C4-2B (cell line): ENCODE data around the gene CRIP3.

Experiments used
- H3K27ac ChIP-seq: fragments of 450-650 bp; 2 replicates; pipeline ENCODE4 v1.5.1; 2017
- ZFX ChIP-seq: fragments of 450-650 bp; IDR thresholded peaks from 2 replicates; pipeline ENCODE4 v1.6.1; 2017
- TF ChIP-seq, protein P1 (sequence below): fragments of 450-650 bp; conservative IDR thresholded peaks from 2 replicates; pipeline ENCODE4 v1.5.1; 2017; ENCODE audit warnings: mild to moderate bottlenecking

The CRIP3 gene

DNA sequence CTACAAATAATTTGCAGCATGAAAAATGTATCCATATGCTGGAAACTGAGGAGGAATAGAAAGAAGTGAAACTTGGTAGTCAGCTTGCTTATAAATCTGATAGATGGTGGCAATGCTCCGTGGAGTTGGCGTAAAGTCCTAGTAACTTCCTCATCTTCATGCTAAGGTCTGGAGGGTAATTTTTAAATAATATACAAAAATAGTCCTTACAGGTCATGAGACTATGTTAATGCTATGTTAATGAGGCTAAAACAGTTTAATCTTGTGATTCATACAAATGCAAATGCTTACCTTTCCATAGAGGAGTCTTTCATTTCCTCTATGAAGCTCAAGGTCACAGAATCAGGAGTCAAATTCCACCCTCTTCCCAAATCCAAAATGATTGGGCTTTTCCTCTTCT is 9.4 kb upstream of the CRIP3 start:
- no peak overlapping the region for H3K27ac ChIP-seq
- no peak for TF ChIP-seq ZFX
- TF ChIP-seq, protein P1, sequence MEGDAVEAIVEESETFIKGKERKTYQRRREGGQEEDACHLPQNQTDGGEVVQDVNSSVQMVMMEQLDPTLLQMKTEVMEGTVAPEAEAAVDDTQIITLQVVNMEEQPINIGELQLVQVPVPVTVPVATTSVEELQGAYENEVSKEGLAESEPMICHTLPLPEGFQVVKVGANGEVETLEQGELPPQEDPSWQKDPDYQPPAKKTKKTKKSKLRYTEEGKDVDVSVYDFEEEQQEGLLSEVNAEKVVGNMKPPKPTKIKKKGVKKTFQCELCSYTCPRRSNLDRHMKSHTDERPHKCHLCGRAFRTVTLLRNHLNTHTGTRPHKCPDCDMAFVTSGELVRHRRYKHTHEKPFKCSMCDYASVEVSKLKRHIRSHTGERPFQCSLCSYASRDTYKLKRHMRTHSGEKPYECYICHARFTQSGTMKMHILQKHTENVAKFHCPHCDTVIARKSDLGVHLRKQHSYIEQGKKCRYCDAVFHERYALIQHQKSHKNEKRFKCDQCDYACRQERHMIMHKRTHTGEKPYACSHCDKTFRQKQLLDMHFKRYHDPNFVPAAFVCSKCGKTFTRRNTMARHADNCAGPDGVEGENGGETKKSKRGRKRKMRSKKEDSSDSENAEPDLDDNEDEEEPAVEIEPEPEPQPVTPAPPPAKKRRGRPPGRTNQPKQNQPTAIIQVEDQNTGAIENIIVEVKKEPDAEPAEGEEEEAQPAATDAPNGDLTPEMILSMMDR: no peak

DNA sequence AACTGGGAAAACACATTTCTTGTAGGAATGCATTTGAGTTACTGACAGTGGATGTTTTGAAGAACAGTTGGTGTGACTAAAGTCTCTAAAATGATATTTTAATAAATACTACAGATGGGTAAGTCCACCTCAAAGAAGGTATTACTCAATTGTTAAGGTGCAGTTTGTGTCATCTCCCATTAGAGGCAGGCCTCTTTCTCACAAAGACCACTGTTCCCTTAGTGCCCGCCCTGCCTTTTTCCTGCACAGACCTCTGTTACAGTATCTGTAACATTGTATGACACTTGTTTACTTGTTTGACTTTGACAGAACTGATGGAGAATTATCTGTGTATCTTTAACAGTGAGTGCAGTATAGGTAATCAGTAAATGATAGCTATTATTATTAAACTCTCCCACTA is 5.2 kb upstream of the CRIP3 start:
- TF ChIP-seq ZFX: no peak
- TF ChIP-seq, protein P1: no peak
- no peak overlapping the region for H3K27ac ChIP-seq

DNA sequence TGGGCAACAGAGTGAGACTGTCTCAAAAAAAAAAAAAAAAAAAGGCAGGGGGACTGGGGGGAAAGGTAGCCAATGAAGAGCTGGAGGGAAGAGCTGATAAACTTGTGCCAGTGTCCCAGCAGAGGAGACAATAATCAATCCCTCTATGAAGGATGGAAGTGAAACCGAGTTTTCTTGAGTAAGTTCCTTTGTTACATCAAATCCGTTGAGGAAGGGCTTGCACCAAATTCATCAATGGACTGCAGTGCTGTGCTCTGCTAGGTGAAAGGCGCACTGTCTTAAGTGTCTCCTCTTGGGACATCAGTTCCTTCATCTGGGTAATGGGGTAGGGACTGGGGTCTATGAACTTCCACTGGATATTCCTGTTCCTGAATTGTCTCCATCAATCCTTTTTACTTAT is 3.0 kb upstream of the CRIP3 start:
- H3K27ac ChIP-seq: no peak overlapping the region
- TF ChIP-seq ZFX: no peak
- TF ChIP-seq, protein P1: no peak

DNA sequence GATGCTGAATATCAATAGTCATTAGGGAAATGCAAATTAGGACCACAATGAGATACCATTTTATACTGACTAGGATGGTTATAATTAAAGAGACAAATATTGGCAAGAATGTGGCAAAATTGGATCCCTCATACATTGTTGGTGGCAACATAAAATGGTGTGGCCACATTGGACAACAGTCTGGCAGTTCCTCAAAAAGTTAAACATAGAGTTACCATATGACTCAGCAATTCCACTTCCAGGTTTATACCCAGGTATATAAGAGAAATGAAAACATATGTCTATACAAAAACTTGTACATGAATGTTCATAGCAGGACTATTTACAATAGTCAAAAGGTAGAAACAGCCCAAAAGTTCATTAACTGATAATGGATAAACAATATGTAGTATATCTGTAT is 2.0 kb upstream of the CRIP3 start:
- TF ChIP-seq, protein P1: no peak
- TF ChIP-seq ZFX: no peak

DNA sequence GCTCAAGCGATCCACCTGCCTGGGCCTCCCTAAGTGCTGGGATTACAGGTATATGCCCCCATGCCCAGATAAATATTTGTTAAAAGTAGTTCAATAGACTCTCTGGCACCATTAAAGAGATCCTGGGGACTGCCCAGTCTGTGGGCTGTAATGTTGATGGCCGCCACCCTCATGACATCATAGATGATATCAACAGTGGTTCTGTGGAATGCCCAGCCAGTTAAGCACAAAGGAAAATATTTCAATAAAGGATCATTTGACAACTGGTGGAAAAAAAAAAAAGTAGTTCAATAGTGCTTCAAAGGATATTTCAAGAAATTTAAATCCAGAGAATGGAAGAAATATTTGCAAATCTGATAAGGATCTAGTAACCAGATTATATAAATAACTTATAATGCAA is 1.5 kb upstream of the CRIP3 start:
- H3K27ac ChIP-seq: no peak overlapping the region
- TF ChIP-seq, protein P1: no peak
- no peak for TF ChIP-seq ZFX

More for the DNA sequence above, 2.0 kb upstream of the CRIP3 start:
- no peak overlapping the region for H3K27ac ChIP-seq

DNA sequence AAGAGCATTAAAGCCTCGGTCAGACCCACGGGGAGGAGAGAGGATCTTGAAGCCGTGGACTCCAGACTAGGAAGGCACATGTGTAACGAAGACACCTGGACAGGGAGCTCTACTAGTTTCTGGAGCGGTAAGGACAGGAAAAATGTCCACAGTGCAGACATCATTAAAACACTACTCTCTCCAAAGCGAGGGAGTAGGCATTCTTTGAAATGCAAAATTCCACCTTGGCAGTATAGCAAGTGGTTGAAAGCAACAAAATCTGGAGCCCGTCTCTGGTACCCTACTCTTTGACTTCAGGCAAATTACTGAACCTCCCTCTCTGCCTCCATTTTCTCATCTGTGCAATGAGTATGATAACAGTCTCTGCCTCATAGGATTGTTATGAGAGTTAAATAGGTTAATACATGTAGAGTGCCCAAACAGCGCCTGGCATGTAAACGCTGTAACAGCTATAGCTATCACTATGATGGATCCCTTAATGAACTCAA is 408 bp upstream of the CRIP3 start:
- TF ChIP-seq, protein P1: no peak
- TF ChIP-seq ZFX: no peak
- no peak overlapping the region for H3K27ac ChIP-seq

DNA sequence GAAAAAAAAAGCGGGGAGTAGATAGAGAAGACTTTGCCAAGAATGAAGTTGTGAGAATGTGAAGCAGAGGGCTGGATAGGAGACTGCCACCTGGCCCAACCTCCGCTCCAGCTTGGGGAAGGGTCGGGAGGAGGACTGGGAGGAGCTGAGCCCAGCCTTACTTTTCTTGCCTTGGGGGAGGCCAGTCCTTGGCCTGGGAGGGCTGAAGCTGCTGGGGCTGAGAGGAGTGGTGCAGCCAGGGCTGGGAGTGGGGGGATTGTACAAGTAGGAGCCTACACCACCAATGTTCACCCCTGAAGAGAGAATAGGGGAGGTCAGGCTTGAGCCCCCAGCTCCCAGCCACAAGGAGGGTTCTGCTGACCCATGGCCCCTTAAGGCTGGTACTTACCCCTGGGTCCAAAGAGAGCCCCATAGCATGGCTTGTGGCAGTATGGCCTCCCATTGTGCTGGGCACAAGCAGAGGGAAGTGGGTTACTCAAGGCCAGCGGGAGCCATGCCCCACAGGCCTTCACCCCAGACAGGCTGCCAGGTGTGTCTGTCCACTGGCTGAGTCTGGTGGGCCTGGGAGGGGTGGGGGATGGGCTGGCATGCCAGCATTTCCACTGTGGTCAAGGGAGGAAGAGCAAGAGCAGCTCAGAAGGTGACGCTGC is 1.1 kb downstream of the CRIP3 start:
- no peak overlapping the region for H3K27ac ChIP-seq

More for the DNA sequence above, 1.1 kb downstream of the CRIP3 start:
- TF ChIP-seq, protein P1: no peak
- no peak for TF ChIP-seq ZFX
